ENCODE results near the gene MAPK8. TPM values are rescaled to one million over a fixed set of nuclear protein-coding genes. Genes with fewer than 3 reads are reported as not detected.
A peak's percentile ranks its signal among the peaks of the same experiment; 100 is the strongest.

MAPK8 gene
- total RNA-seq, 2 donors from 2014 or later: 32.3 to 43.3 TPM

GRCh38 chr10:48309711-48310226 is 3.3 kb downstream of the MAPK8 start:
- Histone ChIP-seq H3K4me1 (peaks cover 5% of the 10 kb centered on the region), H3K27me3 (no peaks in the 10 kb centered on the region), H3K9me3 (no peaks in the 10 kb centered on the region), H3K36me3 (no peaks in the 10 kb centered on the region), H3K9ac (ENCODE audit: low read depth in 2 of 2, low read length in 2 of 2) (no peak overlapping the region), H3K27ac (no peak overlapping the region), H3K4me3 (no peak overlapping the region)
- intact Hi-C loops (cut with DNase I): no loop called here
- peak; percentile 19 for TF ChIP-seq CTCF (IDR thresholded peaks at IDR 0.05)
- DNase-seq: no peak

GRCh38 chr10:48314107-48314506 is 7.6 kb downstream of the MAPK8 start:
- TF ChIP-seq CTCF (IDR thresholded peaks at IDR 0.05): no peak
- Histone ChIP-seq H3K9me3 (no peaks in the 10 kb centered on the region), H3K4me3 (no peak overlapping the region), H3K9ac (ENCODE audit: low read depth in 2 of 2, low read length in 2 of 2) (no peak overlapping the region), H3K27ac (no peak overlapping the region), H3K36me3 (no peaks in the 10 kb centered on the region), H3K4me1 (no peaks in the 10 kb centered on the region), H3K27me3 (no peaks in the 10 kb centered on the region)
- no peak for DNase-seq
- intact Hi-C loops (cut with DNase I): no loop called here

GRCh38 chr10:48316236-48316635 is 9.8 kb downstream of the MAPK8 start:
- Histone ChIP-seq H3K27me3 (no peaks in the 10 kb centered on the region), H3K9ac (ENCODE audit: low read depth in 2 of 2, low read length in 2 of 2) (no peak overlapping the region), H3K9me3 (no peaks in the 10 kb centered on the region), H3K4me3 (no peak overlapping the region), H3K4me1 (no peaks in the 10 kb centered on the region), H3K36me3 (no peaks in the 10 kb centered on the region), H3K27ac (no peak overlapping the region)
- intact Hi-C loops (cut with DNase I): no loop called here
- no peak for TF ChIP-seq CTCF (IDR thresholded peaks at IDR 0.05)
- no peak for DNase-seq

GRCh38 chr10:48317321-48317990 is 11.0 kb downstream of the MAPK8 start:
- intact Hi-C loops (cut with DNase I): no loop called here
- H3K9me3 ChIP-seq: no peaks in the 10 kb centered on the region
- no peaks in the 10 kb centered on the region for H3K27me3 ChIP-seq
- no peak overlapping the region for H3K9ac ChIP-seq (ENCODE audit: low read depth in 2 of 2, low read length in 2 of 2)
- no peak overlapping the region for H3K4me3 ChIP-seq
- no peak overlapping the region for H3K27ac ChIP-seq
- no peaks in the 10 kb centered on the region for H3K36me3 ChIP-seq
- no peaks in the 10 kb centered on the region for H3K4me1 ChIP-seq
- no peak for TF ChIP-seq CTCF (IDR thresholded peaks at IDR 0.05)
- no peak for DNase-seq

- Histone ChIP-seq H3K4me3 (no peak overlapping the region), H3K9me3 (no peaks in the 10 kb centered on the region), H3K27me3 (no peaks in the 10 kb centered on the region), H3K9ac (ENCODE audit: low read depth in 2 of 2, low read length in 2 of 2) (no peak overlapping the region), H3K4me1 (no peaks in the 10 kb centered on the region), H3K27ac (no peak overlapping the region), H3K36me3 (no peaks in the 10 kb centered on the region)
- intact Hi-C loops (cut with DNase I): no loop called here
- TF ChIP-seq CTCF (IDR thresholded peaks at IDR 0.05): no peak
- DNase-seq: no peak
Observed at GRCh38 chr10:48322017-48322416, 15.5 kb downstream of the MAPK8 start.
